Esophagus squamous epithelium (tissue), 5 donors: ENCODE data around the gene NCBP3. TPM values are rescaled to one million over a fixed set of nuclear protein-coding genes. Genes with fewer than 3 reads are reported as not detected.
A peak's percentile ranks its signal among the peaks of the same experiment; 100 is the strongest.

Experiments
- DNase-seq: peaks from one replicate; lab custom pipeline; 2025; lab: John Stamatoyannopoulos, UW
- H3K27ac ChIP-seq, 4 donors: fragments of 200-600 bp; sonication (generic); one replicate each; pipeline ENCODE4 v1.5.1; 2016 to 2019; ENCODE audit warnings: mild to moderate bottlenecking in 1 of 4
- H3K27me3 ChIP-seq, 4 donors: fragments of 200-600 bp; sonication (generic); 1 replicate in 3 of 4; 2 replicates in 1 of 4; pipeline versions ENCODE4 v1.5.1 to v1.6.0; 2017 to 2021; ENCODE audit warnings: antibody characterized with exemption in 1 of 4
- H3K36me3 ChIP-seq, 3 donors: fragments of 200-600 bp; sonication (generic); one replicate each; pipeline ENCODE4 v1.5.1; 2016 to 2019
- H3K4me1 ChIP-seq, 3 donors: fragments of 200-600 bp; sonication (generic); one replicate each; pipeline ENCODE4 v1.5.1; 2017 to 2019
- H3K4me3 ChIP-seq, 4 donors: fragments of 200-600 bp; sonication (generic); 1 replicate in 3 of 4; 2 replicates in 1 of 4; pipeline ENCODE4 v1.5.1; 2016 to 2019; ENCODE audit warnings: mild to moderate bottlenecking in 2 of 4, moderate library complexity in 1 of 4
- H3K9me3 ChIP-seq, 3 donors: fragments of 200-600 bp; sonication (generic); one replicate each; pipeline ENCODE4 v1.5.1; 2016 to 2019
- POLR2A ChIP-seq, 4 donors: fragments of 450-650 bp; IDR thresholded peaks; one replicate each; pipeline ENCODE4 v1.6.1; 2017; ENCODE audit warnings: antibody characterized with exemption in 4 of 4, mild to moderate bottlenecking in 4 of 4, moderate library complexity in 3 of 4
- WGBS, 2 donors: methylation state at CpG; one replicate each; pipeline ENCODE4 v1.1.5; 2018; 5-methylcytosine and 5-hydroxymethylcytosine counted together
- intact Hi-C: fragments of 100-400 bp; cut with DNase I; formaldehyde crosslinking; loops from one replicate; pipeline ENCODE4 v1.15.0; 2022
- total RNA-seq, 4 donors: library from RNA; depleted of rRNA; stranded (reverse); fragments of >200 nt; gene quantifications; one replicate each; pipeline ENCODE4 v1.1.0, GENCODE V29; 2016
- TF ChIP-seq, protein P1 (sequence below), 6 experiments: fragments of 450-650 bp in 4 of 6; fragments of 200-600 bp in 2 of 6; sonication (generic) in 2 of 6; IDR thresholded peaks; one replicate each; pipeline ENCODE4 v1.5.1; 2016 to 2019; ENCODE audit warnings: antibody characterized with exemption in 6 of 6, mild to moderate bottlenecking in 4 of 6, moderate library complexity in 4 of 6
- donor health status: DM: yes; HTN: yes; CAD: no.

Gene NCBP3
- total RNA-seq = 10 to 100 TPM; 12.1 to 26.1 (median 17.1) TPM

GRCh38 chr17:3845621-3846436 is at the start of gene NCBP3:
Gene NCBP3, minus strand, starts transcription at chr17:3846246. Its CDS starts 23 bp downstream, at chr17:3846223.
- peak; percentile 33 for DNase-seq
- H3K9me3 ChIP-seq = no peaks in the 10 kb centered on the region
- 0 to 1% methylated on average over 21 to 44 of the region's 76 CpGs for WGBS, 2 donors
- peak within 1 kb of the TSS; percentile 86 to 99 (median 97) for H3K4me3 ChIP-seq
- peaks cover 0 to 37% (median 10%) of the 10 kb centered on the region in 3 donors for H3K36me3 ChIP-seq
- H3K27me3 ChIP-seq = peaks cover 0 to 5% (median 0%) of the 10 kb centered on the region in 4 donors
- intact Hi-C loops = no loop called here
- peaks cover 7 to 28% (median 18%) of the 10 kb centered on the region in 3 donors for H3K4me1 ChIP-seq
- TF ChIP-seq POLR2A (IDR thresholded peaks at IDR 0.05) = peak in 3 of 4 donors; percentile 64 to 96 (median 87)
- TF ChIP-seq, protein P1, sequence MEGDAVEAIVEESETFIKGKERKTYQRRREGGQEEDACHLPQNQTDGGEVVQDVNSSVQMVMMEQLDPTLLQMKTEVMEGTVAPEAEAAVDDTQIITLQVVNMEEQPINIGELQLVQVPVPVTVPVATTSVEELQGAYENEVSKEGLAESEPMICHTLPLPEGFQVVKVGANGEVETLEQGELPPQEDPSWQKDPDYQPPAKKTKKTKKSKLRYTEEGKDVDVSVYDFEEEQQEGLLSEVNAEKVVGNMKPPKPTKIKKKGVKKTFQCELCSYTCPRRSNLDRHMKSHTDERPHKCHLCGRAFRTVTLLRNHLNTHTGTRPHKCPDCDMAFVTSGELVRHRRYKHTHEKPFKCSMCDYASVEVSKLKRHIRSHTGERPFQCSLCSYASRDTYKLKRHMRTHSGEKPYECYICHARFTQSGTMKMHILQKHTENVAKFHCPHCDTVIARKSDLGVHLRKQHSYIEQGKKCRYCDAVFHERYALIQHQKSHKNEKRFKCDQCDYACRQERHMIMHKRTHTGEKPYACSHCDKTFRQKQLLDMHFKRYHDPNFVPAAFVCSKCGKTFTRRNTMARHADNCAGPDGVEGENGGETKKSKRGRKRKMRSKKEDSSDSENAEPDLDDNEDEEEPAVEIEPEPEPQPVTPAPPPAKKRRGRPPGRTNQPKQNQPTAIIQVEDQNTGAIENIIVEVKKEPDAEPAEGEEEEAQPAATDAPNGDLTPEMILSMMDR (IDR thresholded peaks at IDR 0.05) = peak; percentile 92 to 99 (median 97)
- H3K27ac ChIP-seq = peak within 1 kb of the TSS; percentile 90 to 97 (median 93)

- Histone ChIP-seq H3K27ac (peak overlapping the region; percentile 74 to 94 (median 85)), H3K36me3 (no peaks in the 10 kb centered on the region), H3K27me3 (no peaks in the 10 kb centered on the region), H3K4me3 (no peak overlapping the region), H3K4me1 (peaks cover 49 to 61% (median 54%) of the 10 kb centered on the region in 3 donors), H3K9me3 (no peaks in the 10 kb centered on the region)
- intact Hi-C loops = no loop called here
- 86 to 100% methylated on average over 1 to 3 of the region's 3 CpGs for WGBS, 2 donors
- TF ChIP-seq, protein P1 (IDR thresholded peaks at IDR 0.05) = no peak
- no peak for TF ChIP-seq POLR2A (IDR thresholded peaks at IDR 0.05)
- no peak for DNase-seq
Measured at GRCh38 chr17:3895354-3895753, 49.3 kb upstream of the NCBP3 start.

DNA sequence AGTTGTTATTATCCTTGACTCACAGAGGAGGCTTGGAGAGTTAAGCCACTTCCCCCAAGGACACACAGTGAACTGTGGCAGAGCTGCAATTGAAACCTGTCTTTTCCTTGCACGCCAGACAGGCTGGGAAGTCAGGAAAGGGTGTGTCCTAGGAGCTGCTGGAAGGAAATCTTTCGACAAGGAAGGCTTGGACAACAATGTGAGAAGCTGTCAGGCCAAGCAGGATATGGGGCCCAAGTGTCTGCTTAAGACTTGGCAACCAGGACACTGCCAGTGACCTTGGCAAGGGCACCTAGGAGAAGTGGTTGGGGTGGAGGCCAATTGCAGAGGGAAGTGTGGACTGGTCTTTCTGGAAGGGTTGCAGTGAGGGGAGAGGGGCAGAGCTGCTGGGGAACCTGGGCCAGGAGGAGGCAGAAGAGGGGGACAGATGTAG is 48.9 kb upstream of the NCBP3 start:
- 20 to 39% methylated on average over 2 of the region's 2 CpGs for WGBS, 2 donors
- H3K27me3 ChIP-seq = no peaks in the 10 kb centered on the region
- DNase-seq = no peak
- no peak overlapping the region for H3K4me3 ChIP-seq
- intact Hi-C loops = no loop called here
- no peaks in the 10 kb centered on the region for H3K36me3 ChIP-seq
- peaks cover 53 to 65% (median 58%) of the 10 kb centered on the region in 3 donors for H3K4me1 ChIP-seq
- peak overlapping the region; percentile 74 to 94 (median 85) for H3K27ac ChIP-seq
- no peaks in the 10 kb centered on the region for H3K9me3 ChIP-seq
- TF ChIP-seq POLR2A (IDR thresholded peaks at IDR 0.05) = no peak
- TF ChIP-seq, protein P1 (IDR thresholded peaks at IDR 0.05) = no peak

GRCh38 chr17:3894188-3894587 is 48.1 kb upstream of the NCBP3 start:
- no peak for TF ChIP-seq POLR2A (IDR thresholded peaks at IDR 0.05)
- TF ChIP-seq, protein P1 (IDR thresholded peaks at IDR 0.05) = no peak
- H3K27me3 ChIP-seq = no peaks in the 10 kb centered on the region
- H3K4me1 ChIP-seq = peaks cover 60 to 72% (median 65%) of the 10 kb centered on the region in 3 donors
- WGBS, 2 donors = 78 to 100% methylated on average over 2 to 5 of the region's 5 CpGs
- intact Hi-C loops = no loop called here
- no peak for DNase-seq
- H3K9me3 ChIP-seq = no peaks in the 10 kb centered on the region
- H3K36me3 ChIP-seq = no peaks in the 10 kb centered on the region
- no peak overlapping the region for H3K4me3 ChIP-seq
- H3K27ac ChIP-seq = peak overlapping the region; percentile 83 to 94 (median 90)

GRCh38 chr17:3893720-3894116 is 47.7 kb upstream of the NCBP3 start:
- 71 to 73% methylated on average over 7 of the region's 7 CpGs for WGBS, 2 donors
- Histone ChIP-seq H3K27me3 (no peaks in the 10 kb centered on the region), H3K4me3 (peak overlapping the region in 3 of 4 donors; percentile 58 to 91 (median 66)), H3K4me1 (peaks cover 65 to 77% (median 70%) of the 10 kb centered on the region in 3 donors), H3K36me3 (no peaks in the 10 kb centered on the region), H3K27ac (peak overlapping the region; percentile 83 to 94 (median 90)), H3K9me3 (no peaks in the 10 kb centered on the region)
- intact Hi-C loops = no loop called here
- no peak for DNase-seq
- TF ChIP-seq, protein P1 (IDR thresholded peaks at IDR 0.05) = no peak
- no peak for TF ChIP-seq POLR2A (IDR thresholded peaks at IDR 0.05)
